GM11168 (cell line): ENCODE measurements around the gene LARGE1.

ENCODE experiments used
- in situ Hi-C: fragments of 300-500 bp; cut with MboI; formaldehyde crosslinking; loops from one replicate; pipeline ENCODE4 v1.12.0; 2022; ENCODE audit warnings: low sequenced_read_pairs; ENCODE audit not compliant: unreplicated experiment

Gene LARGE1

GRCh38 chr22:33745501-33745900 lies 174.8 kb downstream of the LARGE1 start:
- in situ Hi-C loops = no loop called here

DNA sequence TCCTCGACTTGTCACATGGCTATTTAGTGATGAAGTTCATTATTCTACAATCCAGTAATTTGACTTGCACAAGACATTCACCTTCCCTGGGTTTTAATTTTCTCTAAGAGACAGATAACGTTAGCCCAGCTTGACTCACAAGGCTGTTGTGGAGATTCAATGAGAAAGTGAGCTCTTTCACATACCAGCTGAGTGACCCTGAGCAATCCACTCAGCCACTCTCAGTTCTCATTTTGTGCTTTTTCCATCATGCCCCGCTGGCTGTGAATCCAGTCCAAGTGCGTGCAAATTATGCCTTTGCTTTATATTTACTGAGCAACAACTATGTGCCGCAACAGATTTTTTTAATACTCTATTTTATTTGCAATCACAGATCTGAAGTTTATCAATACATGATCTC lies 176.5 kb downstream of the LARGE1 start:
- in situ Hi-C loops = no loop called here

- in situ Hi-C loops = no loop called here
Measured at GRCh38 chr22:33741025-33741424, 179.3 kb downstream of the LARGE1 start.

DNA sequence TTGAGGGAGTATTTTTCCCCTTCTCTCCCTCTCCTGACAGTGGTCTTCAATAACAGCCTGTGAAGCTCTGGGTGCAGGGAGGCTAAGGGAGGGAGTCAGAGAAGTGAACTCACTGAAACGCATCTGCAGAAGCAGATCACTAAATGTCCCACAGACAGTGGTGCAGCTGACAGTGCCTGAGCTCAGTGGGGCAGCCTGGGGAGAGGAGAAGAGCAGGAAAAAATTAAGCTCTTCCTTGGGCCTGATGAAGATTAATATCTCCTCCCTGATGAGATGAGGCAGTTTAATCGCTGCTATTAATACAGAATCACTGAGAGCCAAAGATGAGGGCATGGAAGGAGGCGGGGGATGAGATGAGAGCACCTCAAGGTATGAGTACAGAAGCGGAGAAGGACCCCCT lies 180.8 kb downstream of the LARGE1 start:
- in situ Hi-C loops = no loop called here

- in situ Hi-C loops = no loop called here
Measured at GRCh38 chr22:33737662-33738061, 182.6 kb downstream of the LARGE1 start.

DNA sequence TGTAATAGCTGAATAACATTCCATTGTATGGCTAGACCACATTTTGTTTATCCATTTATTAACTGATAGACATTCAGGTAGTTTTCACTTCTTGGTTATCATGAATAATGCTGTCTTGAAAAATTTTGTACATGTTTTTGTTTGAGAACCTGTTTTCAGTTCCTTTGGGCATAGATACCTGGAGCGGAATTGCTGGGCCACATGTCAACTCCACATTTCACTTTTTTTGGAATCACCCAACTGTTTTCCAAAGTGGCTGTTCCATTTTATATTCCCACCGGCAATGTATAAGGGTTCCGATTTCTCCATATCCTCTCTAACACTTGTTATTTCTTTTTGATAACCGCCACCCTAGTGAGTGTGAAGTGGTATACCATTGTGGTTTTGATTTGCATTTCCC lies 184.3 kb downstream of the LARGE1 start:
- in situ Hi-C loops = no loop called here

GRCh38 chr22:33728847-33729246 lies 191.4 kb downstream of the LARGE1 start:
- in situ Hi-C loops = no loop called here

- in situ Hi-C loops = no loop called here
Measured at GRCh38 chr22:33726294-33726734, 194.0 kb downstream of the LARGE1 start.

DNA sequence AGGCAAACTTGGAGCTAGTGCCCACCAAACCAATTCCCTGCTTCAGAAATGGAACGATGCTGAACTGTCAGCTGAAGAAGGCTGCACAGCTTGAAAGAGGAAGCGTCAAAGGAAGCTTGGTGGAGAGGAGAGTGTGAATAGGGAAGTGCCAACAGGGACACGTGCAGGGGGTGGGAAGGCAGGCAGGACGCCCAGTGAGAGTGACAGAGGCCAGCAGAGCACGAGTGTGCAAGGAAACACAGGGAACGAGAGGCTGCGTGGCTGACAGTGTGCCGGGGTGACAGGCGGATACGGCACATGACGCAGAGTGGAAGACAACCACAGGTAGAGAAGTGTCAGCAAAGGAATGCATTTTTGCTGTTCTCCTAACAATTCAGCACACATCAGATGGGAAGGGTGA lies 196.4 kb downstream of the LARGE1 start:
- in situ Hi-C loops = no loop called here

- in situ Hi-C loops = no loop called here
Measured at GRCh38 chr22:33722816-33723215, 197.5 kb downstream of the LARGE1 start.

- in situ Hi-C loops = no loop called here
Measured at GRCh38 chr22:33720166-33720878, 200.0 kb downstream of the LARGE1 start.

DNA sequence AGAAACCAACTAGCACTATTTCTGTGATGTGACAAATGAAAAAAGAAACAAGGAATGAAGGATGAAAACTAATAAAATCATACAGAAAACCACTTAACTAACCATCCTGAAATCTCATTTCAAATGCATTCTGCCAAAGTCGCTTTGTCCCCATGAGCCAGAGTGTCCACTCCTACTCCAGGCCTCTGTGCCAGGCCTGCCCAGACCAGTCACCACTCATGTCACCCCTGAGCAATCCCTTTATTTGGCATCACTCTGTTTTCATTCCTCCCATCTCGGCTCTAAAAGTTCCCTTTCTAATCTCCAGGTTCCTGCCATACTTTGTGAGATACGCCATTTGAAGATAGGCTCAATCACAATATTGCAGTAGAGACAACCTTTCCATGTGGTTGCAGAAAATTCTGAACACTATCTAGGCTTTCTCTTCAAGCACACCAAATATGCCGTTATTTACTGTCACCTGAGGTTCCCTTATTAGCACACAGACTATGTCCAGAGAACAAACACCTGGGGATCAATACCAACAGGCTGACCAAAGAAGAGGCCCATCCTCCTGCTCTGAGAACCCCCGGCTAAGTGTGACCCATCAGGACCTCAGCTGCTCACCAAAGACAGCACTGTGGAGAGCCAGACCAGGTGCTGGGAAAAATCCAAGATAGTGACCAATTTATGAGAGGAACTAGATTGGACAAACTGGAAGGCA lies 202.4 kb downstream of the LARGE1 start:
- in situ Hi-C loops = no loop called here

DNA sequence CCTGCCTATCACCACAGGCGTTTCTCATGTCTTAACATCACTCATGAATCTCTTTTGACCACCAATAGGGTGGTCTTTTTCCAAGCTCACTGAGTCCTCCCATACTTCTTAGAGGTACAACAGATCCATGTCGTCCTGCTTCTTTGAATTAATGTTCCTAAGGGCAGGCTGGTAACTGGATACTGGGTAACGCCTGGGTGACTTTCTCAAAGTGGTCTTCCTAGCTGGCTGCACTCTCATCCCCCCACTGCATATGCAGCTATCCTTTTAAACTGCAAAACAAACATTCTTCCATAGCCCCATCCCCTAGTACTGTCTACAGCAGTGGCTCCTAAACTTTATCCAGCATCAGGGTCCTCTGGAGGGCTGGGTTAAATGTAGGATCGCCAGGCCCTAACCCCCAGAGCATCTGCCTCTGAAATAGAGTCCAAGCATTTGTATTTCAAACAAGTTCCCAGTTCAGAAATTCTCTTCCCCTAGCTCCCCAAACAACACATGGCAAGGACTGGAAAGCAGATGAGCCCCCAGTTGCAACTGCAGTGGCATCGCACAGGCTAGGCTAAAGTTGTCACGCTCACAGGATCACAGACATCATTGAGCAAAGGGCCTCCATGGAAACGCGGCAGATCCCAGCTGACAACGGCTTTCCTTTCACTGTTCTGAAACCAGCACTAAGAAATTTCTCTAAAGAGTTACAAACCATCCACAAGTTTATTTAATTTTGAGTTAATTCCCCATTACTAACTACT lies 204.9 kb downstream of the LARGE1 start:
- in situ Hi-C loops = no loop called here

DNA sequence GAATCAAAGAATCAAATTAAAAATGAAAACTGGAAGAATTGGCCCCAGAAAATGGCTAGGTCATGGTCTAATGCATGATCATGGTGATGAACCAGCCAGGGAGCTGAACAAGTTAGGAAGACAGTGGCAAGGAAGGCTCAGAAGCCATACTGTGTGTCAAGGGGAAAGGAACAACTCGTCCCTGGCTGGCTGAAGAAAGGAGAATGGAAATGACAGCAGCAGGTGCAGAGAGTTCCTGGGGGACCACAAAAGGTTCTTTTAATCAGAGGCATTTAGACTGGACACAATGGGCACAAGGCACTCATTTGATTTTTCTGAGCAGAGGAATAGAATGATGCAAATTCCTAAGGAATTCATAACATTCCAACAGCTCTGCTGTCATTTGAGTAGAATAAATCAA lies 209.9 kb downstream of the LARGE1 start:
- in situ Hi-C loops = no loop called here

DNA sequence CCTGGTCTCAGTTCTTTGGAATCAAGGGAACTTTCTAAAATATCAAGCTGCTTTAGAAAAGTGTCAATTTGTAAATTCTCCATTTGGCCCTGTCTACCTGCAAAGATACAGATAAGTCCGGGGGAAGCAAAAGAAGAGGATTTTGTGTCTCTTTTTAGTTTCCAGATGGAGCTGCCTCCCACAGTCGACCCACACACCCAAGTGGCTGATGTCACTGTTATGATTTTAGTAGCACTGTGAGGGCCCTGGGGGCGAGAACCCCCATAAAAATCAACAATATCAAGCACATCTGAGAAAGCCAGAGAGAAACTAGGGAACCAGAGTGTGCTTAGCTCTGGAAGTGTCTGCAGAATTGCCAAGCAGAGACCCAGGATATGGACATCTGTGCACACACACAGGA lies 212.7 kb downstream of the LARGE1 start:
- in situ Hi-C loops = no loop called here

- in situ Hi-C loops = no loop called here
Measured at GRCh38 chr22:33706100-33706499, 214.2 kb downstream of the LARGE1 start.

DNA sequence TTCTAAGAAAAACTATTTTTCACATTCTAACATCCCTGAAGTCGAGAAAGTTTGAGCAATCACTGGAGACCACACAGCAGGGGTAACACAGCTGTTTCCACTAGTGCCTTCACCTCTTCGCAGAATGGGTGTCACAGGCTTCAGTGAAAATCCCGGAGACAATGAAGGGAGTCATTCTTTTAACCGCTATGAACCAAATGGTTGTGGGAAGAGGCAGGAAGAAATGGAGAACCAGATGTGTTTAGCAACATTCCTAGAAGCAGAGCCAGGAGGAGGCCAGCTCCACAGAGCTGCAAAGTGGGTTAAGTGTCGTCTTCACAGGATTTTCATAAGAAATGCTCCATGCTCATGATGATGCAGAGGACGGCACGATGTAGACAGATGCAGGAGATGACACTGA lies 221.1 kb downstream of the LARGE1 start:
- in situ Hi-C loops = no loop called here

DNA sequence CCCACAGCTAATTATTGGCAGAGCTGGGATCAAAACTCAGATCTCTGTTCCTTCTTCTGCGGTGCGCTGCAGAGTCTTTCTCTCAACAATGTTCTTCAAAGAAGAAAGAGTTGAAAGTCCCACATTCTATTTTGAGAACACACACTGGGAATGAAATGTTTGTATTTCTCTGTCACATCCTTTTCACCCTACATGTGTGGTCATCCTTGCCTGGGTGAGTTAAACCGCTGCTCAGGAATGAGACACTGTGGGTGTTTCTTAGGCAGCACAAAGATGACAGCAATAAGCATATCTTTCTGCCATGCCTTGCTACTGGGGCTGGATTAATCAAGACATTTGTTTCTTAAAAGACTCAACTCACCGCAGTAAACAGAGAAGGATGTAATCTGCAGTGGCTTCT lies 222.6 kb downstream of the LARGE1 start:
- in situ Hi-C loops = no loop called here

- in situ Hi-C loops = no loop called here
Measured at GRCh38 chr22:33691057-33691630, 229.1 kb downstream of the LARGE1 start.

DNA sequence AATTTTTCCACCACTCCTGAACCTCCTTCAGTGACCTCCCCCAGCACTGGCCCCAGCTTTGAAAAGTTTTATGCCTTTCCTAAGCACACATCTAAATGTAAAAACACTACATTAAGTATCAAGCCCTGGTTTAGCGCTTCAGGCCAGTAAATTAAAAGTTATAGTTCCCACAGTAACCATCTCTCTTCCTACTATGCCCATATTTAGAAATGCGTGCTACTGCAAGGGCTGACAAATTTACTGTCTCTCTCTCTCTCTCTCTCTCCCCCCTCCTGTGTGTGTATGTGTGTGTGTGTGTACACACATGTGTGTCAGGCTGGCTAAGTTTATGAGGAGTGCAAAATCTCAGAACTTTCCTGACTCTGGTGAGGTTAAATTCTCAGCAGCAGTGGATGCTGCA lies 231.4 kb downstream of the LARGE1 start:
- in situ Hi-C loops = no loop called here

- in situ Hi-C loops = no loop called here
Measured at GRCh38 chr22:33687464-33687863, 232.8 kb downstream of the LARGE1 start.
